Memory B cell (primary cell): ENCODE measurements around the gene MDFI.

ENCODE experiments used
- ATAC-seq: fragments of 150-1000 bp; cut with Tn5 transposase; 2 replicates; pipeline ENCODE4 v1.10.0; 2021; ENCODE audit warnings: low read depth, mild to moderate bottlenecking, moderate library complexity
- DNase-seq, 2 donors: peaks; one replicate each; pipeline ENCODE4 v3.0.0; 2022; ENCODE audit warnings: low spot score in 2 of 2
- H3K27ac Mint-ChIP-seq: one replicate; pipeline ENCODE4 v1.8.0; 2022; ENCODE audit warnings: mild to moderate bottlenecking, moderate library complexity, mixed read lengths
- H3K27me3 Mint-ChIP-seq: one replicate; pipeline ENCODE4 v1.8.0; 2022; ENCODE audit warnings: mixed read lengths
- H3K36me3 Mint-ChIP-seq: one replicate; pipeline ENCODE4 v1.8.0; 2022; ENCODE audit warnings: mild to moderate bottlenecking, mixed read lengths
- H3K4me1 Mint-ChIP-seq: one replicate; pipeline ENCODE4 v1.8.0; 2022; ENCODE audit warnings: mixed read lengths
- H3K4me3 Mint-ChIP-seq: one replicate; pipeline ENCODE4 v1.8.0; 2022; ENCODE audit warnings: mild to moderate bottlenecking, moderate library complexity, mixed read lengths
- H3K9me3 Mint-ChIP-seq: one replicate; pipeline ENCODE4 v1.8.0; 2022; ENCODE audit warnings: mixed read lengths

The MDFI gene

GRCh38 chr6:41693281-41694240 is 55.3 kb downstream of the MDFI start:
- H3K27ac Mint-ChIP-seq: peak overlapping the region; percentile 86
- no peaks in the 10 kb centered on the region for H3K9me3 Mint-ChIP-seq

GRCh38 chr6:41694815-41695526 is 56.7 kb downstream of the MDFI start:
- peak overlapping the region; percentile 12 for H3K4me3 Mint-ChIP-seq
- ATAC-seq (no peak), DNase-seq (no peak)
- peaks cover 44% of the 10 kb centered on the region for H3K4me1 Mint-ChIP-seq
- H3K27ac Mint-ChIP-seq: peak overlapping the region; percentile 86
- H3K9me3 Mint-ChIP-seq: no peaks in the 10 kb centered on the region
- H3K36me3 Mint-ChIP-seq: peaks cover 26% of the 10 kb centered on the region
- H3K27me3 Mint-ChIP-seq: no peaks in the 10 kb centered on the region

More at GRCh38 chr6:41693281-41694240, 55.3 kb downstream of the MDFI start:
- Mint-ChIP-seq H3K27me3 (no peaks in the 10 kb centered on the region), H3K4me3 (no peak overlapping the region), H3K4me1 (peaks cover 35% of the 10 kb centered on the region), H3K36me3 (peaks cover 31% of the 10 kb centered on the region)
- no peak for ATAC-seq
- DNase-seq: no peak

GRCh38 chr6:41695825-41696224 is 57.6 kb downstream of the MDFI start:
- Mint-ChIP-seq H3K4me3 (no peak overlapping the region), H3K36me3 (peaks cover 20% of the 10 kb centered on the region), H3K4me1 (peaks cover 48% of the 10 kb centered on the region), H3K9me3 (no peaks in the 10 kb centered on the region), H3K27ac (peak overlapping the region; percentile 75), H3K27me3 (no peaks in the 10 kb centered on the region)
- no peak for ATAC-seq
- DNase-seq: no peak

GRCh38 chr6:41696788-41697187 is 58.5 kb downstream of the MDFI start:
- peak overlapping the region; percentile 75 for H3K27ac Mint-ChIP-seq
- H3K9me3 Mint-ChIP-seq: no peaks in the 10 kb centered on the region
- ATAC-seq (no peak), DNase-seq (no peak)
- no peak overlapping the region for H3K4me3 Mint-ChIP-seq
- peaks cover 53% of the 10 kb centered on the region for H3K4me1 Mint-ChIP-seq
- peaks cover 20% of the 10 kb centered on the region for H3K36me3 Mint-ChIP-seq
- no peaks in the 10 kb centered on the region for H3K27me3 Mint-ChIP-seq

- peaks cover 57% of the 10 kb centered on the region for H3K4me1 Mint-ChIP-seq
- DNase-seq (no peak), ATAC-seq (no peak)
- no peak overlapping the region for H3K4me3 Mint-ChIP-seq
- H3K27ac Mint-ChIP-seq: peak overlapping the region; percentile 87
- H3K36me3 Mint-ChIP-seq: peaks cover 17% of the 10 kb centered on the region
- H3K27me3 Mint-ChIP-seq: no peaks in the 10 kb centered on the region
- no peaks in the 10 kb centered on the region for H3K9me3 Mint-ChIP-seq
These were observed 59.9 kb downstream of the MDFI start for GRCh38 chr6:41697861-41698781.

GRCh38 chr6:41699063-41699462 is 60.8 kb downstream of the MDFI start:
- Mint-ChIP-seq H3K4me3 (no peak overlapping the region), H3K27ac (peak overlapping the region; percentile 87), H3K4me1 (peaks cover 61% of the 10 kb centered on the region), H3K9me3 (no peaks in the 10 kb centered on the region), H3K27me3 (no peaks in the 10 kb centered on the region), H3K36me3 (peaks cover 19% of the 10 kb centered on the region)
- peak; percentile 37 for ATAC-seq
- no peak for DNase-seq

- no peak for ATAC-seq
- Mint-ChIP-seq H3K4me3 (peak overlapping the region; percentile 61), H3K4me1 (peaks cover 68% of the 10 kb centered on the region), H3K27ac (peak overlapping the region; percentile 87), H3K9me3 (no peaks in the 10 kb centered on the region), H3K36me3 (peaks cover 17% of the 10 kb centered on the region), H3K27me3 (no peaks in the 10 kb centered on the region)
- no peak for DNase-seq
These were observed 62.4 kb downstream of the MDFI start for GRCh38 chr6:41700463-41701347.

GRCh38 chr6:41702089-41702745 is 63.9 kb downstream of the MDFI start:
- peaks cover 71% of the 10 kb centered on the region for H3K4me1 Mint-ChIP-seq
- no peak overlapping the region for H3K4me3 Mint-ChIP-seq
- peaks cover 12% of the 10 kb centered on the region for H3K36me3 Mint-ChIP-seq
- H3K9me3 Mint-ChIP-seq: no peaks in the 10 kb centered on the region
- ATAC-seq (no peak), DNase-seq (no peak)
- peak overlapping the region; percentile 81 for H3K27ac Mint-ChIP-seq
- H3K27me3 Mint-ChIP-seq: no peaks in the 10 kb centered on the region

- DNase-seq (no peak), ATAC-seq (no peak)
- Mint-ChIP-seq H3K36me3 (peaks cover 10% of the 10 kb centered on the region), H3K4me3 (no peak overlapping the region), H3K4me1 (peaks cover 74% of the 10 kb centered on the region), H3K27me3 (no peaks in the 10 kb centered on the region), H3K9me3 (no peaks in the 10 kb centered on the region), H3K27ac (peak overlapping the region; percentile 96)
These were observed 64.7 kb downstream of the MDFI start for GRCh38 chr6:41702771-41703494.
